Measurements from ENCODE around the gene PLGRKT.
"Not testable (repeated sequence)": the region's sequence is repeated elsewhere in the genome, so short reads cannot be mapped to it uniquely, and the experiment has no call there.

PLGRKT gene

DNA sequence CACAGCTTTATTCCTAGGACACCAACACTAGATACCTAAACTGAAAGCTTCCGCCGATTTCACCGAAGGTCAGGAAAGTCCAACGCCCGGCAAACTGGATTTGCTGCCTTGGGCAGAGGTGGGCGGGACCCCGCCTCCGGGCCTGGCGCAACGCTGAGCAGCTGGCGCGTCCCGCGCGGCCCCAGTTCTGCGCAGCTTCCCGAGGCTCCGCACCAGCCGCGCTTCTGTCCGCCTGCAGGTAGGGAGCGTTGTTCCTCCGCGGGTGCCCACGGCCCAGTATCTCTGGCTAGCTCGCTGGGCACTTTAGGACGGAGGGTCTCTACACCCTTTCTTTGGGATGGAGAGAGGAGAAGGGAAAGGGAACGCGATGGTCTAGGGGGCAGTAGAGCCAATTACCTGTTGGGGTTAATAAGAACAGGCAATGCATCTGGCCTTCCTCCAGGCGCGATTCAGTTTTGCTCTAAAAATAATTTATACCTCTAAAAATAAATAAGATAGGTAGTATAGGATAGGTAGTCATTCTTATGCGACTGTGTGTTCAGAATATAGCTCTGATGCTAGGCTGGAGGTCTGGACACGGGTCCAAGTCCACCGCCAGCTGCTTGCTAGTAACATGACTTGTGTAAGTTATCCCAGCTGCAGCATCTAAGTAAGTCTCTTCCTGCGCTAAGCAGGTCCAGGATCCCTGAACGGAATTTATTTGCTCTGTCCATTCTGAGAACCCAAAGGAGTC is 12.8 kb upstream of the PLGRKT start, which contains the start of gene CD274:
CD274 (plus strand) TSS at position 184 of the 733 bp plus-strand sequence. CDS start 5,572 bp downstream, outside the sequence.
- peak; percentile 61 for DNase-seq

DNA sequence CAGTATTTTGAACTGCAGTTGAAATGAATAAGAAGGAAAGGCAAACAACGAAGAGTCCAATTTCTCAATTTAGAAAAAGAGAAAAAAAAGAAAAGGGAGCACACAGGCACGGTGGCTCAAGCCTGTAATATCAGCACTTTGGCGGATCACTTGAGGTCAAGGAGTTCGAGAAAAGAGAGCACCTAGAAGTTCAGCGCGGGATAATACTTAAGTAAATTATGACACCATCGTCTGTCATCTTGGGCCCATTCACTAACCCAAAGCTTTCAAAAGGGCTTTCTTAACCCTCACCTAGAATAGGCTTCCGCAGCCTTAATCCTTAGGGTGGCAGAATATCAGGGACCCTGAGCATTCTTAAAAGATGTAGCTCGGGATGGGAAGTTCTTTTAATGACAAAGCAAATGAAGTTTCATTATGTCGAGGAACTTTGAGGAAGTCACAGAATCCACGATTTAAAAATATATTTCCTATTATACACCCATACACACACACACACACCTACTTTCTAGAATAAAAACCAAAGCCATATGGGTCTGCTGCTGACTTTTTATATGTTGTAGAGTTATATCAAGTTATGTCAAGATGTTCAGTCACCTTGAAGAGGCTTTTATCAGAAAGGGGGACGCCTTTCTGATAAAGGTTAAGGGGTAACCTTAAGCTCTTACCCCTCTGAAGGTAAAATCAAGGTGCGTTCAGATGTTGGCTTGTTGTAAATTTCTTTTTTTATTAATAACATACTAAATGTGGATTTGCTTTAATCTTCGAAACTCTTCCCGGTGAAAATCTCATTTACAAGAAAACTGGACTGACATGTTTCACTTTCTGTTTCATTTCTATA is 12.0 kb upstream of the PLGRKT start:
- DNase-seq, result no peak

DNA sequence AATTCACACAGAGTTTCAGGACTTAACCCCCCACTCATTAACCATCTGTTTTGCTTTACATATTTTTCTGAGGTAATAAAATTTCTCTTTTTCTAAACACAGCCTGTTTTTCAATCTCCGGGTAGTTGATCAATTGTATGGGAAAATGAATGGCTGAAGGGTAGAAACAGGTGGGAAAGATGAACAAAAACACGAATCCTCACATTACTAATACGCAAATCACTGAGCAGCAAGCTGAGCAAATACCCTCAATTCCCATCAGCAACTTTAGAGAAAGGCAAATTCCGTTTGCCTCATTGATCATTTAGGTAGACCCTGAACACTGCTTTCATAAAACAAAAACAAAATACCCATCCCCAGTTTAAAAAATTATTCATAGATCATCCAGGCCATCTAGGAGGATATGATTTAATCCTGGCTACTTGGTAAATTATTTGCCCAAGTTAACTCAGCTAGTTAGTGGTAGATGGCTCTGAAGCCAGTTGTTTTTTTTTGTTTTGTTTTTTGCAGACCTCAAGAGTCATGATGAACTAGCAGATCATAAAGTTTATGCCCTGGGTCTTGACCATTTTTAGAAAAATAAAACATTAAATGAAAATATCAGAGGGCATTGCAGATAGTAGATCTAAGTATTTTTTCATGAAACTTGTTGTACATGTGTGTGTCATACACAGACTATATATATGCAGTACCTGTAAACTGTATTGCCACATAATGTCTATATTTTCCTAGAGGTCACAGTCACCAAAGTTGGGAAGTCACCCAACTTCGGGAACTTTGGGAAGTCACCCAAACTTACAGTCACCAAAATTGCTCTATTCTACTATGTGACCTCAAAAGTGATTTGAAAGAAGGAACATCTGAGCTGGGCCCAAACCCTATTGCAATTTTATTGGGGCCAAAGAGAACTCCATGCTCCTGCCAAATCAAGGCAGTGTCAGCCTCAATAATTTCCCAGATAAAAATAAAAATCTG is 11.0 kb upstream of the PLGRKT start:
- no peak for DNase-seq

DNA sequence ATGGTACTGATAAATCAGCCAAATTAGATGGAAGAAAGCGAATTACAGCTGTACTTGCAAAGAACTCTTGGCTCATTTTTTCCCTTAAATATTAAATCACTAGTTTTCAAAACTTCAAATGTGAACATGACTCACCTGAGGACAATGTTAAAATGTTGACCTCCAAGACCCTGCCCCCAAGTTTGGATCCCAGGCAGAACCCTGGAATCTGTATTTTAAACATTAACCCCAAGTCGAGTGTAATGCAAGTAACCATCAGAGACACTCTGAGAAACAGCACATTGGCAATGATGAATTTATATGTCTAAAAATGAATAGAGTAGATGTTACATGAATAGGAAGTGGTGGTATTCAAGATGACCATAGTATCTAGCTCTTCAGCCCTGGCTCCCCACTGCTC is 10.3 kb upstream of the PLGRKT start:
- DNase-seq, result no peak

DNA sequence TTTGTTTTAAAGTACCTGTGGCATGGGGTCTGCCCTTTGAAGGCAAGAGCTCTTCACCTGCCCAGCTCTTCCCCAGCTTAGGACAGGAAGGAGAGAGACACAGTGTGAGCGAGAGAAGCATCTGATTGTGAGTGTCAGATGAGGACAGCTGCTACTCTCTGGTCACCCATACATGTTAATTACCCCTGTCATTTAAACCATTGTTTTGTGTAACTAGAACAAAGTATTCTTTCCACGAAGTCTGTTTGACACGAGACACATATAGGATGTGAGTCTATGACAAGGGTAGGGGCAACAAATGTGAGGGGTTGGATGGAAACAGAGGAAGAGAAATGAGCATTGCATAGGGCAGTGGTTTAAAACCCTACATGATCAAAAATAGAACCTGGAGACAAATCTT is 9.6 kb upstream of the PLGRKT start:
- DNase-seq, result no peak

DNA sequence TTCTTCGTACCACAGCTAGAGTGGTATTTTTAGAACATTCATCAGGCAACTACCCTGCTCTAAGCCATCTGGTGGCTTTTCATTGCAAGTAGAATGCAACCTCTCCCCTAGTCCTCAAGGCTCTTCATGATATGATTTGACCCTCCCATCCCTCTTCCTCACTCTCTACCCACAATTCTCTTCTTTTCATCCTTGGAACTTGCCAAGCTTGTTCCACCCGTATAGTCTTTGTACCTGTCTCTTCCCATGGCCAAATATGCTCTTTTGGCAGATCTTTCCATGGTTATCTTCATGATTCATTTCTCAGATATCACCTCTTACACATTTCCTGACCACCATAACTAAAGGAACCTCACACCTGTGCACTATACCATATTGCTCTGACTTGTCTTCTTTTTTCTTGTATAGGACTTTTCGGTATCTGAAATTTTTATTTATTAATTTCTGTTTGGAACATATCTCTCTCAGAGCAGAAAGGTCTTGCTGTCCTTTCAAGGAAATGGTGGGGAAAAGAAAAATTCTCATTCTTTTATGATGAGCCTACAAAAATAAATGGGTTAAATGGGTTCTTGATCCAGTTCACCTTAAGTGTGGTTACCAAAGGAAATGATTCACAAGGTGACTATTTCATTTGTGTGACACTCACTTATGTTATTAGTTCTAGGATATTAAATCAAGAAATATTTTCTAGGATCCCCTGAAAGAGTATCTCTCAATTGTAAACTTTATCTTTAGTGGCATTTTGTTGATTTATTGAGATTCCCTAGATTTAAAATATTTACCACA is 8.9 kb upstream of the PLGRKT start:
- DNase-seq, result no peak

DNA sequence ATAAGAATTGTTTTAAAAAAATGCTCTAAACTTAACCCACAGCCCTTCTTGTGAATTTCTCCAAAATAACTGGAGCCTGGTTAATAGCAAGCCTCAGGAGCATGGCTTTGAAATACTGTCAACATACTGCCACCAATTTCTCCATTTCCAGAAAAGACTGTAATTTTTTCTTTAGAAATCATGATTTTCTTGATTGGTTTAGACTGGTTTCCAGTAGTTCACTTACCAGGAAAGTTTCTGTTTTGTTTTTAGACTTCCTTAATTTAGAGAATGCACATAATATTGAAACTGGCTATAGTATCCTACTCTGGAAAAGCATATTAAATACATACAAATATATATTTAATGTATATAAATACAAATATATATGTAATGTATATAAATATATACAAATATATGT is 8.2 kb upstream of the PLGRKT start:
- no peak for DNase-seq

DNA sequence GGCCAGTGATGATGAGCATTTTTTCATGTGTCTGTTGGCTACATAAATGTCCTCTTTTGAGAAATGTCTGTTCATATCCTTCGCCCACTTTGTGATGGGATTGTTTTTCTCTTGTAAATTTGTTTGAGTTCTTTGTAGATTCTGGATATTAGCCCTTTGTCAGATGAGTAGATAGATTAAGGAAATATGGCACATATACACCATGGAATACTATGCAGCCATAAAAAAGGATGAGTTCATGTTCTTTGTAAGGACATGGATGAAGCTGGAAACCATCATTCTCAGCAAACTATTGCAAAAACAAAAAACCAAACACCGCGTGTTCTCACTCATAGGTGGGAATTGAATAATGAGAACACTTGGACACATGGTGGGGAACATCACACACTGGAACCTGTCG is 7.4 kb upstream of the PLGRKT start:
- not testable (repeated sequence) for DNase-seq

DNA sequence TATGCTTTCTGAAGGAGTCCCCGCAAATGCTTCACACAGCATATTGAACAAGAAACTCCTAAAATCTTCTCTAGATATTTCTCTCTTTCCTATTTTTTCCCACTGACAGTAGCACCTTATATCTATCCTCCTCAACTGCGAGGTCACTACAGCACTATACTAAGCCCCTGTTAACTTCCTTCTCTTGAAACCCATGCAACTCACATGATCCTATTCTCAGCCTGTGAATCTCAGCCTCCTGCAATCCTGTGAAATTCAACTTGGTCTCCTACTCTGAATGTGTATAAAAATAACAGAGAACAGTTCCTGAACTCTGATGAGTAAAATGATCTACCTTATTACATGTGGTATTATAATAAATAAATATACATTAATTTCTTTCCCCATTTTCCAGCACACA is 6.1 kb upstream of the PLGRKT start:
- no peak for DNase-seq

DNA sequence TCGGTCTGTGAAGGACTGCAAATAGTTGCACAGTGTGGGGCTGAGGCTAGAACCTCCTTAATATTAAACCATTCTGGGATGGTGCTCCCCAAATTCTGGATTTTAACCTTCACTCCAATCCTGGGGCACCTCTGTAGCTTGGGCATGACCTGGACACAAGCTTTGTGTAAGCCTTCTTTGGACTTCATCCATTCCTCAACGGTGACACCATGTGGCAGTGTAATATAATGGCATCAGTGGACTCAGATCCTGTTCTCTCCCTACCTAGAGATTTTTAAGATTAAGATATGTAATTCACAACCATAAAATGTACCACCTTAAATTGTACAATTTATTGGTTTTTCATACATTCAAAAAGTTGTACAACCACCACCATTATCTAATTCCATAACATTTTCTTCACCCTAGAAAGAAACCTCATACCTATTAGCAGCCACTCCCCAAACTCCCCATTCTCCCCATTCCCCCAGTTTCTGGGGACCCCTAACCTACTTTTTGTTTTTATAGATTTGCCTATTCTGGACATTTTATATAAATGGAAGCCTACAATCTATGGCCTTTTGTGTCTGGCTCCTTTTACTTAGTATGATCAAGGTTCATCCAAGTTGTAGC is 4.8 kb upstream of the PLGRKT start:
- peak; percentile 2 for DNase-seq

DNA sequence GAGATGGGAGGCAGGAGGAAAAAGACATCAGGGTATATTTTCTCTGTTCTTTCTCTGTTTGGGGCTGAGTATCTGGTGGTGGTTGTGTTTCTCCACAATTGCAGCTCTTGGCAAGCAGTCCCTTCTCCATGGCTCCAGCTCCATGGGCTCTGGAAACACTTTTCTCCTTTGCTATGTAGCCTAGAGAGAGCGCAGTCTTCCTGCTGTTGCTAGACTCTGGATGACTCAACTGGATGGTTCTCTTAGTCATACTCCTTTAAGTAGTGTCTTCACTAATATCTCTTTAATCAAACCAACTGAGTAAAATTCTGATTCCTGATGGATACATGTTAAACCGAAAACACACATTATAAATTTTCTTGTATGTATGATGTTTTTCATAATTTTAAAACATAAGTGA is 3.3 kb upstream of the PLGRKT start:
- no peak for DNase-seq

DNA sequence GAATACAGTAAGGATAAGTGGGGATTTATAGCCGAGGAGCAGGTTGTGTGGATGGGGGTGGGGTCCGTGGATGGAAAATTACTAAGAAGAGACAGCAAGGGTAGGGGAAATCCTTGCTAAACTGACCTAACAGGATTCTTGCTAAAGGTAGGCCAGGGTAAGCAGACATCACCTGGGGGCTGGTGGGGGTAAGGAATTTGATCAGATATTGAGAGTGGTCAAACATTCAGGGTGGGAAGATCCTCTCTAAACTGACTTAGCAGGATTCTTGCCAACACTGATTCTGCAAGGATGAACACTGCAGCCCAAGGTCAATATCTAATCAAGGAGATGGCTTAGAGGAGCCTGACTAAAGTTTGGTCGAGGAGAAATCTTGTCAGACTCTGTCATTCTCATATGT is 2.7 kb upstream of the PLGRKT start:
- DNase-seq, result no peak

DNA sequence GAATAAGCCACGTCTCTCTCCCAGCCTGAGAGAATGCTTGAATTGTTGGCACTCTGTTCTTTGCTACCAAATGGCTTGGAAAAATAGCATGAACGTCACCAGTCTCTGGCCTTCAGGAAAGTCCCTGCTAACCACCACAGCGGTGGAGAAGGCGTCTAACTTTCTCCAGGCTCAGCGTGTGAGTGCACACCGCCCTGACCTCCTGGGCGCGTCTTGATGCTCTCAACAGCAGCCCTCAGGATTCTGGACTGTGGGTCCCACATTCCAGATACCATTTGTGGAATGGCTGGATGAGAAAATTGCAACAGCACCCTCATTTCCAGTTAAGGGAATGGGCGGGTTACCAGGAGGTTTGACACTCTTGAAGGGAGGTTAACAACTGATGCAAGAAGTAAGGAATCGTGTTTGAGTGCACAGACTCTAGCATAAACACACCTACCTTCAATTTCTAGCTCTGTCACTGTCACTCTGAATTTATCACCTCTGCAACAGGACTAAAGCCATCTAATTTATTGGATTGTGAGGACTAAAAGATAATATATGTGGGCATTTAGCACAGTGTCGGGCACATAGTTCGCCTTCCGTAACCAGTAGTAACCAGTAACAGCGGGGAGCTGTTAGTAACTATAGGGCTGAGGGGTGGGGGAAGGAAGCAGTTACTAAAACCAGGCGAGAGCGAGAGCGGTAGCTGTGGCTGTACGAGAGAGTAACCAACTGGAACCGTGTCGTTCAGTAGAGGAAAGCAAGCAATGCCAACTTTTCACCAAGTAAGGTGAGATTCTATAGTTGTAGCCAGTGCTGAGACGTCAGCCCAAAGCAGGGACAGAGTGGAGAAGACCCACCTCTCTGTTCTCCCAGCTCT is 807 bp upstream of the PLGRKT start:
- DNase-seq, result no peak

DNA sequence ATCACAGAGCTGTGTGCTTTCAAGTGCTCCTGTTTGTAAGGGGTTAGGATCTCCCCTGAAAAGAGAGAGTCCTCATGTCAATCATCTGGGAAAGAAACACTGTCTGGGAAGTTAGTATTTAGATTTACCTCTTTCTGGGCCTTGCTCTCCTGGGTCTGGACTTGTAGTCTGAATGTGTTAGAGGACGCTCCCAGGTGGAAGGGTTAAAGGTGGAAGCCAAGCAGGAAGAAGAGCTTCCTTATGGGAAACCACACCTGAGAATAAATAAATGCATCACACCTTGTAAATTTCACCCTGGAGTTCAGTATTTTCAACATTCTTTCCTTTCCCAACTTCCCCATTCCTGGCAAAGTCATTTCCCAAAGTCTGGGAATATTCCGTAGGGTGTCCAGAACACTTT is 1.3 kb downstream of the PLGRKT start:
- no peak for DNase-seq

DNA sequence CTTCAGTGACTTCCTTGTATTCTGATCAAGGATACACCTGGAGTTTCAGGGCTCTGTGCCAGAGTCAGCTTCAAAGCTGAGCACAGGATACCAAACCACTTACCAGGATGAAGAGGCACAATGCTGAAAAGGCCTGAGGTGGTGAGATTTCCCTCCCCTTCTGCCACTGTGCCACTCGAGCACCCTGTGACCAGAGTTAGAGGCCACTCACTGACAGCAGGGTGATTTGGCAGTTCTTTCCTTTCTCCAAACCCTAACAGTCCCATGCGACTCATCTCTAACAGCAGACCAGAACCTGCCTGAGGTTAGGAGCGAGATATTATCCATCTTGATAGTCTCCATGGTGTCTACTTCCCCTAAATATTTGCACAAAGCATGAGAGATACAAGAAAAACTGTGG is 1.8 kb downstream of the PLGRKT start:
- no peak for DNase-seq

DNA sequence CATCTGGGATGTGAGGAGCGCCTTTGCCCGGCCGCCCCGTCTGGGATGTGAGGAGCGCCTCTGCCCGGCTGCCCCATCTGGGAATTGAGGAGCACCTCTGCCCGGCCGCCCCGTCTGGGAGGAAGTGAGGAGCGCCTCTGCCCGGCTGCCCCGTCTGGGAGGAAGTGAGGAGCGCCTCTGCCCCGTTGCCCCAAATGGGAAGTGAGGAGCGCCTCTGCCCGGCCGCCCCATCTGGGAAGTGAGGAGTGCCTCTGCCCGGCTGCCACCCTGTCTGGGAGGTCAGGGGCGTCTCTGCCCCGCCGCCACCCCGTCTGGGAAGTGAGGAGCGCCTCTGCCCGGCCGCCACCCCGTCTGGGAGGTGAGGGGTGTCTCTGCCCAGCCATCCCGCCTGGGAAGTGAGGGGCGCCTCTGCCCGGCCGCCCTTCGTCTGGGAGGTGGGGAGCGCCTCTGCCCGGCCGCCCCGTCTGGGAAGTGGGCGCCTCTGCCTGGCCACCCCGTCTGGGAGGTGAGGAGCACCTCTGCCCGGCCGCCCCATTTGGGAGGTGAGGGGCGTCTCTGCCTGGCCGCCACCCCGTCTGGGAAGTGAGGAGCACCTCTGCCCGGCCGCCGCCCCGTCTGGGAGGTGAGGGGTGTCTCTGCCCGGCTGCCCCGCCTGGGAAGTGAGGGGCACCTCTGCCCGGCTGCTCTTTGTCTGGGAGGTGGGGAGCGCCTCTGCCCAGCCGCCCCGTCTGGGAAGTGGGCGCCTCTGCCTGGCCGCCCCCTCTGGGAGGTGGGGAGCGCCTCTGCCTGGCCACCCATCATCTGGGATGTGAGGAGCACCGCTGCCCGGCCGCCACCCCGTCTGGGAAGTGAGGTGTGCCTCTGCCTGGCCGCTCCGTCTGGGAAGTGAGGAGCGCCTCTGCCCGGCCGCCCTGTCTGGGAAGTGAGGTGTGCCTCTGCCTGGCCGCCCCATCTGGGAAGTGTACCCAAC is 3.6 kb downstream of the PLGRKT start:
- not testable (repeated sequence) for DNase-seq

DNA sequence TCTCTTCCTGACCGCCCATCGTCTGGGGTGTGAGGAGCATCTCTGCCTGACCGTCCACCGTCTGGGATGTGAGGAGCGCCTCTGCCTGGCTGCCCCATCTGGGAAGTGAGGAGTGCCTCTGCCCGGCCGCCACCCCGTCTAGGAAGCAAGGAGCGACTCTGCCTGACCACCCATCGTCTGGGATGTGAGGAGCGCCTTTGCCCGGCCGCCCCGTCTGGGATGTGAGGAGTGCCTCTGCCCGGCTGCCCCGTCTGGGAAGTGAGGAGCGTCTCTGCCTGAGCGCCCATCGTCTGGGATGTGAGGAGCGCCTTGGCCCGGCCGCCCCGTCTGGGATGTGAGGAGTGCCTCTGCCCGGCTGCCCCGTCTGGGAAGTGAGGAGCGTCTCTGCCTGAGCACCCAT is 4.4 kb downstream of the PLGRKT start:
- not testable (repeated sequence) for DNase-seq

DNA sequence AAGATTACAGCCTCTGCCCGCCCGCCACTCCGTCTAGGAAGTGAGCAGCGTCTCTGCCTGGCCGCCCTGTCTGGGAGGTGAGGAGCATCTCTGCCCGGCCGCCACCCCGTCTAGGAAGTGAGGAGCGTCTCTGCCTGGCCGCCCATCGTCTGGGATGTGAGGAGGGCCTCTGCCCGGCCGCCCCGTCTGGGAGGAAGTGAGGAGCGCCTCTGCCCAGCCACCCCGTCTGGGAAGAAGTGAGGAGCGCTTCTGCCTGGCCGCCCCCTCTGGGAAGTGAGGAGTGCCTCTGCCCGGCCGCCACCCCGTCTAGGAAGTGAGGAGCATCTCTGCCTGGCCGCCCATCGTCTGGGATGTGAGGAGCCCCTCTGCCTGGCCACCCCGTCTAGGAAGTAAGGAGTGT is 4.8 kb downstream of the PLGRKT start:
- DNase-seq, result not testable (repeated sequence)

DNA sequence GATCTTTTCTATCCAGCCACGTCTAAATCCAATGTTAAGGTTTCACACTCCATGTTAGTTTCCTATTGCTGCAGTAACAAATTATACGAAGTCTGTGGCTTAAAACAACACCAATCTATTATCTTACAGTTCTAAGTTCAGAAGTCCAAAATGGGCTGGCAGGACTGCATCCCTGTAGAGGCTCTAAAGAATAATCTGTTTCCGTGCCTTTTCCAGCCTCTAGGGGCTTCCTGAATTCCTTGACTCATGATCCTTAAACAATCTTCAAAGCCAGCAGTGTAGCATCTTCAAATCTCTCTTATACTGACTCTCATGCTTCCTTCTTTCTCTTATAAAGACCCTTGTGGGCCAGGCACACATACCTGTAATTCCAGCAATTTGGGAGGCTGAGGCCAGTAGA is 6.8 kb downstream of the PLGRKT start:
- no peak for DNase-seq
